Tibial artery (tissue), 4 donors: Measurements from ENCODE around the gene AFAP1L2.

ENCODE experiments used
- DNase-seq, 2 donors: peaks; one replicate each; pipeline ENCODE4 v3.0.0-alpha.2; 2019
- H3K27ac ChIP-seq, 2 donors: fragments of 200-600 bp; sonication (generic) in 1 of 2; 1 replicate in 1 of 2; 2 replicates in 1 of 2; pipeline ENCODE4 v1.5.1; 2018 to 2019; ENCODE audit warnings: mild to moderate bottlenecking in 1 of 2
- H3K27me3 ChIP-seq, 2 donors: fragments of 200-600 bp; sonication (generic) in 1 of 2; one replicate each; pipeline versions ENCODE4 v1.5.1 to v1.6.0; 2016 to 2019
- H3K36me3 ChIP-seq, 3 donors: fragments of 200-600 bp; sonication (generic) in 2 of 3; one replicate each; pipeline ENCODE4 v1.5.1; 2016 to 2019; ENCODE audit warnings: mild to moderate bottlenecking in 2 of 3
- H3K4me1 ChIP-seq, 4 donors: fragments of 200-600 bp; sonication (generic) in 2 of 4; 1 replicate in 3 of 4; 2 replicates in 1 of 4; pipeline ENCODE4 v1.5.1; 2016 to 2019
- H3K4me3 ChIP-seq, 2 donors: fragments of 200-600 bp; sonication (generic) in 1 of 2; 1 replicate in 1 of 2; 2 replicates in 1 of 2; pipeline ENCODE4 v1.5.1; 2018 to 2019; ENCODE audit warnings: mild to moderate bottlenecking in 2 of 2
- H3K9me3 ChIP-seq, 3 donors: fragments of 200-600 bp; sonication (generic) in 1 of 3; one replicate each; pipeline ENCODE4 v1.5.1; 2016 to 2019
- intact Hi-C: fragments of 100-400 bp; cut with DNase I; formaldehyde crosslinking; loops from one replicate; pipeline ENCODE4 v1.15.0; 2023; ENCODE audit warnings: low total_unique reads
- TF ChIP-seq, protein P1 (sequence below), 2 experiments: fragments of 200-600 bp in 1 of 2; fragments of 450-650 bp in 1 of 2; IDR thresholded peaks; one replicate each; pipeline ENCODE4 v1.5.1; 2017 to 2019; ENCODE audit warnings: antibody characterized with exemption in 2 of 2, mild to moderate bottlenecking in 1 of 2, moderate library complexity in 1 of 2

The AFAP1L2 gene

DNA sequence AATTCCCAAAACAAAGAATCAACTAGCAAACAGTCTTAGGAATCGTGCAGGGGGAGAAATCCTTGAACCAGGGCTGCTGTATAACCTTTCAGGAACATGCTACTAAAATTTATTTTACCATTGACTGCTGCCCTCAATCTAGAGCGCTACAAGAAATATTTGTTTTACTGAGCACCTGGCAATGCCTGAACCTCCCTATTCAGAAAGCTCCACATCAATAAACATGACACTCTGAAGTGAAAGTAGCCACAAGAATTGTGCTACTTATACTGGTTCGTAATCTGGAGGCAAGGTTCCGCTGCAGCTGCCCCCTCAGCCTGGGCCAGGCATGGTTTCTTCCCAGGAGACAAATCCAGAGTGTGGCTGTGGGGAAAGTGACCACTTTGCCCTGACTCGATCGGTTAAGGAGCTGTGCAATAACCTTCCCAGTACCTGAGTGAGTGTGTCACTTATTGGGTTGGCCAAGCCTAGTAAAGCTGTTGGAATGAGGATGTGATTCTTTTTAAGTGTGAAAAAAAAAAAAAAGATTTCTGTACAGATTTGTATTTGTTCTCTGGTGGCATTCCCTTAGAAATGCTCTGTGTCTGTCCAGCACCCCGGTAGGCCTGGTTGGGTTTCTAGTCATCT lies 157.5 kb downstream of the AFAP1L2 start:
- intact Hi-C loops = no loop called here
- Histone ChIP-seq H3K4me1 (peaks cover 0 to 2% (median 0%) of the 10 kb centered on the region in 4 donors), H3K27me3 (peaks cover 0 to 26% of the 10 kb centered on the region in 2 donors), H3K9me3 (no peaks in the 10 kb centered on the region), H3K27ac (no peak overlapping the region), H3K4me3 (no peak overlapping the region), H3K36me3 (no peaks in the 10 kb centered on the region)
- TF ChIP-seq, protein P1, sequence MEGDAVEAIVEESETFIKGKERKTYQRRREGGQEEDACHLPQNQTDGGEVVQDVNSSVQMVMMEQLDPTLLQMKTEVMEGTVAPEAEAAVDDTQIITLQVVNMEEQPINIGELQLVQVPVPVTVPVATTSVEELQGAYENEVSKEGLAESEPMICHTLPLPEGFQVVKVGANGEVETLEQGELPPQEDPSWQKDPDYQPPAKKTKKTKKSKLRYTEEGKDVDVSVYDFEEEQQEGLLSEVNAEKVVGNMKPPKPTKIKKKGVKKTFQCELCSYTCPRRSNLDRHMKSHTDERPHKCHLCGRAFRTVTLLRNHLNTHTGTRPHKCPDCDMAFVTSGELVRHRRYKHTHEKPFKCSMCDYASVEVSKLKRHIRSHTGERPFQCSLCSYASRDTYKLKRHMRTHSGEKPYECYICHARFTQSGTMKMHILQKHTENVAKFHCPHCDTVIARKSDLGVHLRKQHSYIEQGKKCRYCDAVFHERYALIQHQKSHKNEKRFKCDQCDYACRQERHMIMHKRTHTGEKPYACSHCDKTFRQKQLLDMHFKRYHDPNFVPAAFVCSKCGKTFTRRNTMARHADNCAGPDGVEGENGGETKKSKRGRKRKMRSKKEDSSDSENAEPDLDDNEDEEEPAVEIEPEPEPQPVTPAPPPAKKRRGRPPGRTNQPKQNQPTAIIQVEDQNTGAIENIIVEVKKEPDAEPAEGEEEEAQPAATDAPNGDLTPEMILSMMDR (IDR thresholded peaks at IDR 0.05) = no peak
- no peak for DNase-seq

DNA sequence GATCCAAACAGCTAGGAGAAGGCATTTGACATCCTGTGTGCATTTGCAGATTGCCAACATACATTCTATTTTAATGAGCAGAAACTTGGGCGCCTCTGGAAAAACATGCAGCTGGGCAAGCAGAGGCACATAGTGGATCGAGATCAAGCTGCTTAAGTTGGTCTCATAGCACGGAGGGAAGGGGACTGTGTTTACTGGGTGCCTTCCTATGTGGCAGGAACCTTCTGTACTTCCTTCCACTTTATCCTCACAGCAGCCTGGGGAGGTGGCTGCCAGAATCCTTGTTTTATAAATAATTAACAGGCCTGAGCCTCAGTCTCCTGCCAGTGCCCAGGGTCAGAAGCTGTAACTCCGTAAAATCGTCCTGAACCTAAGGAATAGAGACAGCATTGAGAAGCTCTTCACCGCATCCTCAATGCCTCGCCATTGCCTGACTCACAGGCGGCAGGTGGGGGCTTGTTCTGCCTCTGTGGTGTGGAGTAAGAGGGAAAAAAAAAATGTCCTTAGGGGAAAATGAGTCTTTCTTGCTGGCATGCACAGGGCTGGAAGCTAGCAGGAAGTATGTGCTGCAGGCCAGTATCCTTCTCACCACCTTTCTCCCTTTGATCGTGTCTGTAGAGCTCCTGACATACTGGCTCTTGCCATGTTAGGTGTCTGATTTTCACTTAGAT lies 159.0 kb downstream of the AFAP1L2 start:
- peaks cover 0 to 2% (median 0%) of the 10 kb centered on the region in 4 donors for H3K4me1 ChIP-seq
- no peak overlapping the region for H3K27ac ChIP-seq
- DNase-seq = no peak
- no peaks in the 10 kb centered on the region for H3K36me3 ChIP-seq
- intact Hi-C loops = no loop called here
- H3K27me3 ChIP-seq = peaks cover 0 to 31% of the 10 kb centered on the region in 2 donors
- no peaks in the 10 kb centered on the region for H3K9me3 ChIP-seq
- H3K4me3 ChIP-seq = no peak overlapping the region
- TF ChIP-seq, protein P1 (IDR thresholded peaks at IDR 0.05) = no peak
